ENCODE results near the gene PRR30.
"Not testable (repeated sequence)": the region's sequence is repeated elsewhere in the genome, so short reads cannot be mapped to it uniquely, and the experiment has no call there.

PRR30 gene

DNA sequence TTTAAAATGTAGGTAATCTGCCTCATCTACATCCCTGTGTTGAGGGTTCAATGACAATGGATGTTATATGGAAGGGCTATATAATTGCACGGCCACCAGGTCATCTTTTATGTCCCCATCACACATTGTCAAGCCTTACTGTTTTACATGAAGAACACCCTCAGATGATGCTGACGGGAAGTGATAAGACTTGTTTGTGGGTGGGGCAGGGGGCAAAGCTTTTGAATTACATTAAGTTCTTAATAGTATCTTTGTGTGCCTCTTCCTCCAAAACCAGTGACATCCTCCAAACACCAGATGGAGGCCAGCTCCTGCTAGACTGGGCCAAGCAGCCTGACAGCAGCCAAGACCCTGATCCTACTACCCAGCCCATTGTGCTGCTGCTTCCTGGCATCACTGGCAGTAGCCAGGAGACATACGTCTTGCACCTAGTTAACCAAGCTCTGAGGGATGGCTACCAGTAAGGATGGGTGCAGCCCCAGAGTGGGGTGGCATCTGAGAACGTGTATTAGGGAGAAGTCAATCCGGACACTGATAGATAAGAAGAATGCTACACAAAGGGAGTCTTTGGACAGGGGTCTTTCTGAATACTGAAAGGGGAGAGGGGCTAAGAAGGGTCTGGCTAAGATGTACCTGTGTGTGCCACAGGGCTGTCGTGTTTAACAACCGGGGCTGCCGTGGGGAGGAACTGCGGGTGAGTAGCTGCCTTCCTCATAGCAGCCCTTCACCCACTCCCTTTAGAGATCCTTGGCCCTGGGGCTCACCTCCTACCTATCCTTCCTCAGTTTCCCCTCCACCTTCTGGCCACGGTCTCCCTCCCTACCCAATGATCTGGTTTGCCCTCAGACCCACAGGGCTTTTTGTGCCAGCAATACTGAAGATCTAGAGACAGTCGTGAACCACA lies 10.3 kb downstream of the PRR30 start:
- DNase-seq (ENCODE audit: low read depth) = peak; percentile 48

DNA sequence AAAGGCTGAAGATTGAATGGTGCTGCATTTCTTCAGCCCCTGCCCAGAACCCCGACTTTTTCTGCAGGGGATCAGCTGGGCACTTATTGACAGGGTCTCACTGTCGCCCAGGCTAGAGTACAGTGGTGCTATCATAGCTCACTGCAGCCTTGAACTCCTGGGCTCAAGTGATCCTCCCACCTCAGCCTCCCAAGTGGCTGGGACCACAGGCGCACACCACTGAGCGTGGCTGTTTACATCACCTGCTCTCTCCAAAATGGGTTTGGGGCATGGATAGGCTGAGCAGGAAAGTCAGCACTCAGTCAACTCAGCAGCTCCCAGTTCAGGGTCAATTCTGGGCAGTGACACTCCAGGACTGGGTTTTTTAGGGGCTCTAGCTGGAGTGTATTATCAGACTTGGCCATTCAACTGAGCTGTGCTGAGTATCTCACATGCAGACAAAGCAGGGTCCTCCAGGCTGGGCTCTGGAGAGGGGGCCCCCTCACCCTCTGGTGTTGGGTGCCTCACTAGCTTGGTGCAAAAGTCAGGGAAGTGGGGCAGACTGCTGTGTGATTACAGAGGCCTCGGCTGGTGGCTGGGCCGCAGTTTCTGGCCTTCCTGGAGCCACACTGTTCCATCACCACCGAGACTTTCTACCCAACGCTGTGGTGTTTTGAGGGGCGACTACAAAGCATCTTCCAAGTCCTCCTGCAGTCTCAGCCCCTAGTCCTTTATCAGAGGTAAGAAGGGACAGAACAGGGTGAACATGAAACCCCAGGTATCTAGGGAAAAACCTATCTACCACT lies 11.1 kb downstream of the PRR30 start:
- no peak for DNase-seq (ENCODE audit: low read depth)

- DNase-seq (ENCODE audit: low read depth) = no peak
These were observed 12.9 kb downstream of the PRR30 start for GRCh38 chr2:27126252-27126710.

- DNase-seq (ENCODE audit: low read depth) = no peak
These were observed 14.1 kb downstream of the PRR30 start for GRCh38 chr2:27125104-27125503.

DNA sequence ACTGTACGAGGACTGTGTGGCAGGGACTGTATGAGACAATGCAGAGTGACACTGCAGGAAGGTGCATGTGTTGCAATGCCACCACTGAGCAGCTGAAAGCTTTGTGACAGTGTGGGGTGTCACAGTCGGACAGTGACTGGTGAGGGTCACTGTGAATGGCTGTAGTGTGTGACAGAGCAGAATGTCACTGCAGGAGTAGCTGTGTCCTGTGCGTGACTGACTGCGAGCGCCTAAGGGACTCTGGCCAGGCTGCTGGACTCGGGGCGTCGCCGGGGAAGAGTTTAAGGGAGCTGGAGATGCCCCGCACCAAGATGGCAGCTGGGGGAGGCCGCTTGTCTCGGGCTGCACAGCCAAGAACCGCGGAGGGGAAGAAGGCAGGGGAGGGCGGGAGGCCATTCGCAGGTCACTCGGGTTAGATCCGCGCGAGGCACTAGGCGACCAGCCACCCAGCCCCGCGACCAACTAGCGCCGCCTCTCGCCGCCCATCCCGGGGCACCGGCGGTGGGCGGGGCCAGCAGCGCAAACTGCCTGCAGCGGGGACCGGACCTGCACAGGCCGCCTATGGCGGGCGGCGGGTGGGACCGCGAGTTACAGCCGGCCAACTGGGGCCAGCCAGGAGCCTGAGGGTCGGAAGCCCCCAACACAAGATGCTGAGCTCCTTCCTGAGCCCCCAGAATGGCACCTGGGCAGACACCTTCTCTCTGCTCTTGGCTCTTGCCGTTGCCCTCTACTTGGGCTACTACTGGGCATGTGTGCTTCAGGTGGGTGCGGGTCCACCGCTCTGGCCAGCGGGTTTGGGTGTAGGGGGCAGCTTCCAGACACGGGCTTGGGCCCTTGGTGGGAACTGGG lies 15.7 kb downstream of the PRR30 start, which contains the start of gene ABHD1:
Gene ABHD1, plus strand, starts transcription at position 514 of the 849 bp plus-strand sequence. Its CDS starts 134 bp downstream, at position 648.
- DNase-seq (ENCODE audit: low read depth) = no peak

- DNase-seq (ENCODE audit: low read depth) = no peak
These were observed 16.4 kb downstream of the PRR30 start for GRCh38 chr2:27122791-27123190.

- DNase-seq (ENCODE audit: low read depth) = no peak
These were observed 17.3 kb downstream of the PRR30 start for GRCh38 chr2:27121906-27122305.

GRCh38 chr2:27119330-27119670 lies 19.9 kb downstream of the PRR30 start:
- DNase-seq (ENCODE audit: low read depth) = not testable (repeated sequence)

GRCh38 chr2:27118525-27119329 lies 20.5 kb downstream of the PRR30 start, which contains the start of gene CGREF1:
CGREF1 (minus strand) TSS chr2:27119128; CDS start chr2:27104366, 14,762 bp downstream.
- no peak for DNase-seq (ENCODE audit: low read depth)

GRCh38 chr2:27117995-27118524 lies 21.1 kb downstream of the PRR30 start:
- no peak for DNase-seq (ENCODE audit: low read depth)

- DNase-seq (ENCODE audit: low read depth) = no peak
These were observed 23.7 kb downstream of the PRR30 start for GRCh38 chr2:27115519-27115918.

GRCh38 chr2:27111392-27112078 lies 27.7 kb downstream of the PRR30 start:
- DNase-seq (ENCODE audit: low read depth) = not testable (repeated sequence)

GRCh38 chr2:27110603-27111352 lies 28.4 kb downstream of the PRR30 start:
- not testable (repeated sequence) for DNase-seq (ENCODE audit: low read depth)

DNA sequence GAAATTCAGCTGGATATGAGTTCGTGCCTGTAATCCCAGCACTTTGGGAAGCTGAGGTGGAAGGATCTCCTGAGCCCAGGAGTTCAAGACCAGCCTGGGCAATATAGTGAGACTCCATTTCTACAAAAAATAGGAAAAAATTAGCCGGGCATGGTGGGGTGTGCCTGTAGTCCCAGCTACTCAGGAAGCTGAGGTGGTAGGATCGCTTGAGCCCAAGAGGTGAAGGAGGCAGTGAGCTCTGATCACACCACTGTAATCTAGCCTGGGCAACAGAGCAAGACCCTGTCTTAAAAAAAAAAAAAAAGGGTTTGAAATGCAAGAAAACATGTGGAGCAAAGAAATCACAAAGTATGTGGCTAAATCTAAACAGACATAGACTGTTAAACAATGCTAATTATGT lies 30.1 kb downstream of the PRR30 start:
- no peak for DNase-seq (ENCODE audit: low read depth)

DNA sequence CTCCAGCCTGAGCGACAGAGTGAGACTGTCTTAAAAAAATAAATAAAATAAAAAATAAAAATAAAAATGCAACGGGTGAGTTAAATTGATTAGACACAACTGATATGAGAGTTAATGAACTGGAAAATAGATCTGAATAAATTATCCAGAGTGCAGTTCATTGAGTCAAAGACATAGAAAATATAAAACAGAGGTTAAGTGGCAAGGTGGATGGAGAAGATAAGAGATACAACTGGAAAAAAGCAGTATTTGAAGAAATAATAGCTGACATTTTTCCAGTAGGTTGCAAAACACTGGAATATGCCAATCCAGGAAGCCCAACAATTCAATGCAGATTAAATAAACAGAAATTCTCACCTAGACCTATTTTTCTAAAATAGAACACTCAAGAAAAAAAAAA lies 31.0 kb downstream of the PRR30 start:
- DNase-seq (ENCODE audit: low read depth) = no peak

DNA sequence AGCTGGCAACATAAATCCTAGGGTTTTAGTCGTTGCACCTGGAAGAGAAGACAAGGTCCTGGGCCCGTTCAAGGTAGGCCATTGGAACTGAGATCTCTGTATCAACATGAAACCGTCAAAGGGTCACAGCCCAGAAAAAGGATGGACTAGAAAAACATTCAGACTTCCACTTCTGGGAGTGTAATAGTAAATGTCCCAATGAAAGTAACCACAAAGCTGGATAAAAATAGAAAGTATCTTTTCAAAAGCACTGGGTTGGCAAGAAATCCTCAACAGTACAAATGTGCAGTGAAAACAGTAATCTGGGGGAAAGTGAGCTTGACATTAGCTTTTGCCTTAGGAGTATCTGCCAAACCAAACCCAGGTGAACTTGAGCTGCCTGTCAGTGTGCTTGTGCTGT lies 33.2 kb downstream of the PRR30 start:
- no peak for DNase-seq (ENCODE audit: low read depth)

DNA sequence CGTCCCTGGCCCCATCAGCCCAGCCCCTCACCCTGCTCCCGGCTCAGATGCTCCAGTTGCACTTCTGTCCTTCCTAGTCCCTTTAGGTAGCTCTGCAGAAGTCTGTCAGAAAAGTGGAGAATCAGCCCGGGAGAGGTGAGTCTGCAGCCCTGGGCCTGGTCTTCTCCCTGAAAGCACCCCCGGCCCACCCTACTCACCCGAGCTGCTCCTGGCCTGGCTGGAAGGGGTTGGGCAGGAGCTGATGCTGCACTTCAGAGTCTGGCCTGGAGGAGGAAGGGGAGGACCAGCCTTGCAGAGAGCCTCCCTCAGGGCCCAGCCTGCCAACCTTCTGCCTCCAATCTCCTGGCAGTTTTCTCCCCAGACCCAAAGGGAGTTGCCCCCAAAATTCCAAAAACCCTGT lies 36.9 kb downstream of the PRR30 start:
- DNase-seq (ENCODE audit: low read depth) = no peak

- no peak for DNase-seq (ENCODE audit: low read depth)
These were observed 39.2 kb downstream of the PRR30 start for GRCh38 chr2:27100036-27100435.

DNA sequence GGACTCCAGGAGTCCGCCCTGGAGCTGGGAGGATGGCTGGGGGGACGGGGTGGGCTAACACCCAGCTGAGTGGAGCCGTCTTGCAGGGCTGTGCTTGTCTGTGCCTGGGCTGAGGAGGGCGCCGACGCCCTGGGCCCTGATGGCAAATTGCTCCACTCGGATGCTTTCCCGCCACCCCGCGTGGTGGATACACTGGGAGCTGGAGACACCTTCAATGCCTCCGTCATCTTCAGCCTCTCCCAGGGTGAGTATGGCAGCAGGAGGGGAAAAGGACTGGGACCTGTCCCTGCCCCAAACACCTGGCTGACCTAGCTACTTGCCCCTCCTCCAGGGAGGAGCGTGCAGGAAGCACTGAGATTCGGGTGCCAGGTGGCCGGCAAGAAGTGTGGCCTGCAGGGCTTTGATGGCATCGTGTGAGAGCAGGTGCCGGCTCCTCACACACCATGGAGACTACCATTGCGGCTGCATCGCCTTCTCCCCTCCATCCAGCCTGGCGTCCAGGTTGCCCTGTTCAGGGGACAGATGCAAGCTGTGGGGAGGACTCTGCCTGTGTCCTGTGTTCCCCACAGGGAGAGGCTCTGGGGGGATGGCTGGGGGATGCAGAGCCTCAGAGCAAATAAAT lies 39.8 kb downstream of the PRR30 start:
- no peak for DNase-seq (ENCODE audit: low read depth)
